Testis (tissue), 2 donors: ENCODE results near the gene EPB42.

Experiments
- CTCF ChIP-seq, 3 experiments: fragments of 450-650 bp in 2 of 3; fragments of 200-600 bp in 1 of 3; sonication (generic) in 1 of 3; IDR thresholded peaks; one replicate each; pipeline ENCODE4 v1.5.1; 2016 to 2019; ENCODE audit warnings: antibody characterized with exemption in 3 of 3, mild to moderate bottlenecking in 2 of 3, moderate library complexity in 1 of 3
- POLR2A ChIP-seq: fragments of 450-650 bp; IDR thresholded peaks from one replicate; pipeline ENCODE4 v1.6.1; 2017; ENCODE audit warnings: antibody characterized with exemption, mild to moderate bottlenecking, moderate library complexity

- no peak for TF ChIP-seq POLR2A
- no peak for TF ChIP-seq CTCF (IDR thresholded peaks at IDR 0.05)
Measured at GRCh38 chr15:43169888-43170287, 50.9 kb downstream of the EPB42 start.
